ENCODE results near the gene TERT.
"Not testable (repeated sequence)": the region's sequence is repeated elsewhere in the genome, so short reads cannot be mapped to it uniquely, and the experiment has no call there.

TERT gene

DNA sequence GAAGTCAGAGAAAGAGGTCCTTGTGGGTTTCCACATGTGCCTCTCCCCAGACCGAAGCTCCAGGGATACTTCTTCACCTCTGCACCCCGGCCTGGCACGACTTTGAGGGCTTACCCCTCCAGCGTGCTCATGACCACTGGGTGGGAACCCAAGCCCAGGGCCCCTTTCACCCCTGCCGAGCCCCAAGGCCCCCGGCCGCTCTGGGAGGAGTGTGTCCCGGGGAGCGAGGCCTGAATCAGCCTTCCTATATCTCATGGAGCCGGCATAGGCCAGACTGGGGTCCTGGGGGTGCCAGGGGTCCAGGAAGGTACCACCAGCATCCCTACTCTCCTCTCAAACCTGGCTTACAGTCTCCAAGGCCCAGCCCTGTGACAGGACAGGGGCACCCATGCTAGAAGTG lies 17.1 kb downstream of the TERT start:
- DNase-seq = no peak

DNA sequence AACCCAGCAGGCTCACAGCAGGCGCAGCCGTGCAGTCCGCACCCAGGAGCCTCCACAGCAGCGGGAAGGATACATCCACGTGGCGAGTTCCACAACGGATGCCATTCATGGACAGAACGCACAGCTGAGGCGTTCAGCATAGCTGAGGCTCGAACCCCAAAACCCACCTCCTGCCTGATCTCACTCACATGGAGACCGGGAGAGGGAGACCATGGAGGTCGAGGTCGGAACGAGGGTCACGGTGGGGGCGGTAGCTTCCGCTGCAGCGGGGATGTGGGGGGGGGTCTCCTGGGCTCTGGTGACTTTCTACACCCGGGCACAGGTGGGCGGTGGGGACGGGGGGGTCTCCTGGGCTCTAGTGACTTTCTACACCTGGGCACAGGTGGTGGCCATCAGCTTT lies 17.5 kb downstream of the TERT start:
- DNase-seq = no peak

DNA sequence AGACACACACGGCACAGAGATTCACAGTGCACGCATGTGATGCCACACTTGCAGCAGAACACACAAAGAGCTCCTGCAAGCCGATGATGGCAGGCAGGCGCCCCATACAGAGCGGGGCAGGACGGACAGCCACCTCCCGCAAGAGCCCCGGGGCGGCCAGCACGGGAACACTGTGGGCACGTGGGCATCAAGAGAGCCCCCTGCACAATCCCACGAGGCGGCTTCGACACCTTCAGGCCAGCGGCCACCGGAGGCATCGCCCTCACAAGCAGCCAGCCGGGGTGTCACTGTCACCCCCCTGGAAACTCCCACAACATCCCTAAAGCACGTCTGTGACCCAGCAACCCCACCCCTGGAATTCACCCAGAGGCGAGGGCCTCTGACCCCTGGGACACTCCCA lies 17.9 kb downstream of the TERT start:
- DNase-seq = no peak

DNA sequence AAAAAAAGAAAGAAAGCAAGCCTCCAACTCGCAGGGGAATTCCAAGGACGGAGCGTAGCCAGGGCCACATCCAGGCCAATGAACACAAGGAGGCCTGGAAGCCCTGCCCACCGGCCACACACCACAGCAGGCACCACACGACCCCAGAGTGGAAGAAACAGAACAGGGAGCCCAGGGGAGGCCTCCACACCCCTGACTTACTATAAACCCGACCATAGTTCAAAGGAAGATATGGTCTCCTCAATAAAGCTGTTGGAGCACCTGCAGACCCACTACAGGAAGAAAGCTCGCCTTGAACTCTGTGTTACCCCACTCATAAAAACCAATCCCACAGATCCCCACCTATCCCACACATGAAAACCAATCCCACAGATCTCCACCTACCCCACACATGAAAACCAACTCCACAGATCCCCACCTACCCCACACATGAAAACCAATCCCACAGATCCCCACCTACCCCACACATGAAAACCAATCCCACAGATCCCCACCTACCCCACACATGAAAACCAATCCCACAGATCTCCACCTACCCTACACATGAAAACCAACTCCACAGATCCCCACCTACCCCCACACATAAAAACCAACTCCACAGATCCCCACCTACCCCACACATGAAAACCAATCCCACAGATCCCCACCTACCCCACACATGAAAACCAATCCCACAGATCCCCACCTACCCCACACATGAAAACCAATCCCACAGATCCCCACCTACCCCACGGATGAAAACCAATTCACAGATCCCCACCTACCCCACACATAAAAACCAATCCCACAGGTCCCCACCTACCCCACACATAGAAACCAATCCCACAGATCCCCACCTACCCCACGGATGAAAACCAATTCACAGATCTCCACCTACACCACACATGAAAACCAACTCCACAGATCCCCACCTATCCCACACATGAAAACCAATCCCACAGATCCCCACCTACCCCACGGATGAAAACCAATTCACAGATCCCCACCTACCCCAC lies 19.2 kb downstream of the TERT start:
- not testable (repeated sequence) for DNase-seq

DNA sequence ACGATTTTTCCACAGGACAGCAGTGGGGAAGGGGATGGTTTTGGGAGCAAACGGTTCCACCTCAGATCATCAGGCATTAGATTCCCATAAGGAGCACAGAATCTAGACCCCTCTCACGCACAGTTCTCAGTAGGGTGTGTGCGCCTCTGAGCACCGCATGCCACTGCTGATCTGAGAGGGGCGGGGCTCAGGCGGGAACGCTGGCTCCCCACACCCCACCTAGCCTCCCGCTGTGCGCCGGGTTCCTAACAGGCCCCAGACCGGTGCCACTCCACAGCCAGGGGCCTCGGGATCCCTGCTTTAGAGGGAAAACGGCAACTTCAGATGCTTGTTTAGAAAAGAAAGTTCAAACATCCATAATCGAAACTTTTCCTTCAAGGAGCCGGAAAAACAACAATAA lies 20.4 kb downstream of the TERT start:
- no peak for DNase-seq

DNA sequence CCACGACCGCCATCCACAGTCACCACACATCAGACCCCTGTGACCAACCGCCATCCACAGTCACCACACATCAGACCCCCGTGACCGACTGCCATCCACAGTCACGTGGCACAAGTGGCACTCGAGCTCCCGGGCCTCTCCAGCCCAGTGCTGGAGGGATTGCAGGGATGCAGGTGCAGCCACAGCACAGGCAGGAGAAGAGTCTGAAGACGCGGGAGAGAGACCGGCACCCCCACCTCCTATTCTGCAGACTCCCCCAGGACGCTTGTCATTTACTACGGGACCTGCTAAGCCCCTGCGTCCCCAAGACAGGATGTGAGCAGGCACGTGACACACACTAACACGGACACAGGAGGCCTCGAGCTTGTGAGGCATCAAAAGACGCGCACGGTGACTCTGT lies 21.1 kb downstream of the TERT start:
- no peak for DNase-seq

DNA sequence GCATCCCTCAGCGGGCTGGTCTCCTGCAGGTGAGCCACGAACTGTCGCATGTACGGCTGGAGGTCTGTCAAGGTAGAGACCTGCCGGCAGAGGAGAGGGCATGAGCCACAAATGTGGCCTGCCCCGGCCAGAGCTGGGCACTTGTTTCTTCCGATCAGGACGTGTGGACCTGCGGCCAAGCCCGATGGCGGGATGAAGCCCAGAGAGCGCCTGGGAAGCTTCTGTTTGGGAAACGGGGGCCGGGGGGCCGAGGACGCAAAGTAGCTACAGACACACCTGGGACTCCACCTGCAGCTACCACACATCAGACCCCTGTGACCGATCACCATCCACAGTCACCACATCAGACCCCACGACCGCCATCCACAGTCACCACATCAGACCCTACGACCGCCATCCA lies 22.7 kb downstream of the TERT start:
- no peak for DNase-seq

DNA sequence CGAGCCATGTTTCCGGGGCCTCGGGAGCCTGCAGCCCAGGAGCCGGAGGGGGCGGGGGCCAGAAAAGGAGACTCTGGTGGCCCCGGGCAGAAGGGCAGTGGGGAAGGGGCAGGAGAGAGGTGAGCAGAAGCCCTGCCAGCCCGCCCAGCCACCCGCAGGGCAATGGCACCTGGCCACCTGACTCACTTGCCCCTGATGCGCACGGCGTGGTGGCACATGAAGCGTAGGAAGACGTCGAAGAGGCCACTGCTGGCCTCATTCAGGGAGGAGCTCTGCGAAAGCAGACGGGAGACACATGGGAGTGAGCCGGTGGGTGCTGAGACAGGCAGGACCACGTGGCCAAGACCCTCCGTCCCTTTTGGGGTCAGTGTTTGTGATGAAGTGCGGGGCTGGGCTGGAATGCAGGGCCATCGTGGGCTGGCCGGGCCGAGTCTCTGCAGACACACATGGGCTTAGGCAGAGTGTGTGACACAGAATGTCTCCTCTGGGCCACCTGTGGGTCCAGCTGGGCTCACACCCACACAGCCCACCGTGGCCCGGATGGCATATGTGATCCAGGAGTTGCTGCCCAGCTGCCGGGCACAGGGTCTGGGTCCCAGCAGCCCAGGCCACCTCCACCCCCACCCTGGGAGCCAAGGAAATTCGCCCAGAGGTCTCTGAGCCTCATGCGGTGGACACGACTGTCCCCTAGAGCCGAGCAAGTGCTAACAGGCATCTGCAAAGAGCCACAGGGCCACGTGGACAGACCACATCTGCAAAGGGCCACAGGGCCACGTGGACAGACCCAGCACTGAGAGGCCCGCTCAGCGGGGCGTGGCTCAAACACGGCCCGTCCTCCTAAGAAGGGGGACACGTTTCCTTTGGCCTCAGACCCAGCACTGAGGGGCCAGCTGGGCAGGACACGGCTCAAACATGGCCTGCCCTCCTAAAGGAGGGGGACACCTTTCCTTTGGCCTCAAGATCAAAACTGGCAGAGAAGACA lies 23.6 kb downstream of the TERT start:
- no peak for DNase-seq

DNA sequence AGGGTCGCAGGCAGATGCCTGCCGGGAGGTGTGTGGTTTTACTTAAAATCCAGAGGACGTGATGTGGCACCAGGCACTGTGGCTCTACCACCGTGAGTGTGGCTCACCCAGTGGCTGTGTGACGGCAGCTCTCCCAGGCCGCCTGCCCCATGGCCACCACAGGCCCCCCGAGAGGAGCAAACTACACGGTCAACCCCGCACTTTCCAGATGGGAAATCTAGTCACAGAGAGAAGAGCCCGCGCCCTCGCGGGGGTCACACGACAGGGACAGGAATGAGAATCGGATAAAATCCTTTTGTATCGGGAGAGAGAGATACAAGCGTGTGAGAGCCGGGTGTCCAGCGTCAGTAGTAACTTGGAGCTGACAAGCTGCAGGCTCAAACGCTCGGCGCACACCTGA lies 24.4 kb downstream of the TERT start:
- no peak for DNase-seq

DNA sequence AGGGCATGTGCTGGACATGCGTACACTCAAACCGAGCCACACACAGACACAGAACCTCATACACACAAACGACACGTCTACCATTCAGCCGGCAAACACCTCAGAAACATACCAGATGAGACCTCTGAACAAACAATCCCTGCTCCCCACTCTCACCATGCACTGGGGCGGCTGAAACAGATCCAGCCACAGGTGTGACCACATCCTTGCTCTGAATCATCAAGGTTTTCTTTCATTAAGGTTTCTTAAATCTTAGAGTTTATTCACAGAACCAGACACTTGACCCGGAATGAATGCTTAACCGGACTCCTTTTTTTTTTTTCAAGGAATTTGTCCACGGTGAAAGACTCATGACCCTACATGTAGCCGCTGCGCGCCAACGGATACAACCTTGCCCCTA lies 26.2 kb downstream of the TERT start:
- no peak for DNase-seq

DNA sequence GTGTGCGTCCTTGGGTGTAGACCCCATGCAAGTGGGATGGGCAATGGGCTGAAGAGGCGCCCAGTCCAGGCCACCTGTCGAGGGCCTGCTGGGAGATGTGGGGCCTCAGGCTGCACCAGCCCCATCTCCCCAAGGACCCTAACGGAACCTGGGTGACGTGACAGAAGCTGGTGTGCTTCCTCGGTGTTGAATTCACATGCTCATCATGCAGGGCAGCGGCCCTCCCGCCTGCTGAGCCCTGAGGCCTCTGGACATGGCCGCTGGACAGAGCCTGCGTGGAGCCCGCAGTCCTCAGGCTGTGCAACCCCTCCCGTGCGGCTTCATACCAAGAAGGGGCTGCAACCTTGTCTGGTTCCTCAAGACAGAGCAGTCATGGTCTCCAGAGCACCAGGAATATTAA lies 26.8 kb downstream of the TERT start:
- DNase-seq = no peak

DNA sequence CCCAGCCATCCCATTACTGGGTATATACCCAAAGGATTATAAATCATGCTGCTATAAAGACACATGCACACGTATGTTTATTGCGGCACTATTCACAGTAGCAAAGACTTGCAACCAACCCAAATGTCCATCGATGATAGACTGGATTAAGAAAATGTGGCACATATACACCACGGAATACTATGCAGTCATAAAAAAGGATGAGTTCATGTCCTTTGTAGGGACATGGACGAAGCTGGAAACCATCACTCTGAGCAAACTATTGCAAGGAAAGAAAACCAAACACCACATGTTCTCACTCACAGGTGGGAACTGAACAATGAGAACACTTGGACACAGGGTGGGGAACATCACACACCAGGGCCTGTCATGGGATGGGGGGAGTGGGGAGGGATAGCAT lies 27.4 kb downstream of the TERT start:
- not testable (repeated sequence) for DNase-seq

DNA sequence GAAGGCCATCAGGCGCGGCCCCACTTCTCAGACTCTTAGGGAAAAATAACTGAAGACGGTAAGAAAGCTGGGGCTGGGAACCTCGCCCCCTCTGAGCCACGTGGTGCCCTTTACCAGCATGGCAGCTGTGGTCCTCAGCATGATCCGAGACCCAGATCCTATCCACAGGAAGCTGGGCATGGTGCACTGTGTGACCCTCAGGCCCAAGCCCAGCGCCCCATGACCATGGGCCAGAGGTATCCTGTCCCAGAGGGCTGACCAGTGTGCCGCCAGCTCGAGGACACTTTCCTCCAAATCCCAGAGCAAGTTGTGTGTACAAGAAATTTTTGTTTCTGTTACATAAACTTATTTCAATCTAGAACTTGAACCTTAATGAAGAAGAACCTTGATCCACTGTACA lies 28.1 kb downstream of the TERT start:
- DNase-seq = no peak

DNA sequence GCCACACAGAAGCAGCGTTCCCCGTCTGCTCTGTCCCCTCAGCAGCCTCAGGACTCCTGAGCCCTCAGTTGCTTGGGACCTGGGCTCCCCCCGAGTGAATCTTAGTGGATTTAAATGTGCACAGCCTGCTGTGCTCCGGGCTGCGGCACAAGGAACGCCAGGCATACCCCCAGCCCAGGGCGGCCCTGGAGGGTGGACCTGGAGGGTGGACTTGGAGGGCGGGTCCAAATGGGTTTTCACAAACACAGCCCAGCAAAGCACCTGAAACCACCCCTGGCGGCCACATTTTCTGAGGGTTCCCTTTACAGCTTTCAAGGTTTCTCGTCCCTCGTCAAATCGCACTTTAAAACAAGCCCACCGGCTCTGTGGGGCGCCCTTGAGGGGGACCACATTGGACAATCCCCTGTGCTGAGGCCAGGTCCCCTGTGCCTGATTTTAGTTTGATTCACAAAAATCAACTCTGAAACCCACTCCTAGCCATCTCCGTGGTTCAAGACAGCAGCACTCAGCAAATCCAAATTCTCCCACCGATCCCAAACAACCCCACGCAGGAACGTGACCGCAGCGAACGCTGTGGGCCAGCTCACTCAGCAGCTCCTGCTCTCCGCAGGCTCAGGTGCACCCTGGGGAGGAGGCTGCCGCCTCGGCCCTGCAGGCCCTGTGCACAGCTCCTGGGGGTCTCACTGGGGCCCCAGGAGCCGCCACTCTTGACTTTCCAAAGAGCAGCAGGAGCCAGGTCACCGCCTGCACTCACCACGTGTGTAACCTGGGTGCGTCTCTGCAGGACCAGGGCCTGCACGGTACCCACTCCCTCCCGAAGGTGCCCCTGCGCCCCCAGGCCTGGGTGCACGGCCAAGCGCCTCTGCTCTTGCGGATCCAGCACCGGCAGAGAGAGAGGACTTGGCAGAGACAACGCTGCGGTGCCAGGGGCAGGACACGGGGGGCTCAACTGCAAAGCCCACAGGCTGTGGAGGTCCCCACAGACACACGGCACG lies 29.1 kb downstream of the TERT start:
- no peak for DNase-seq

DNA sequence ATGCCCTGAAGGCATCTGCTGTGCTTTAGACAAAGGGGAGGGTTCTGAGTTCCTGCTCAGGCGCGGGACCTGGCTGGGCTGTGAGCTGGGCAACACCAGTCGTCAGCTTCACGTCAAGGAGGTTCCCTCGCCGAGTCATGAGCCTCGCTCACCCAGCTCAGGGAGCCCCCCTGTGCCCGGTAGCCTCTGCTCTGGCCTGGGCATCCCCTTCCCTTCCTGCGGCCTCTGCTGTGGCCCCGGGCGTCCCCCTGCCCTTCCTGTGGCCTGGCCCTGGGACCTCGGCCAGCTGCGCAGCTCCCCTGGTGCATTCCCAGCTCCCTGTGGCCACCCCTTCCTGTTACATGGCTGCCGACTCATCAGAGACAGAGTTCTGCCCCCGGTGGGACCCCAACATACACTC lies 29.8 kb downstream of the TERT start:
- DNase-seq = no peak

DNA sequence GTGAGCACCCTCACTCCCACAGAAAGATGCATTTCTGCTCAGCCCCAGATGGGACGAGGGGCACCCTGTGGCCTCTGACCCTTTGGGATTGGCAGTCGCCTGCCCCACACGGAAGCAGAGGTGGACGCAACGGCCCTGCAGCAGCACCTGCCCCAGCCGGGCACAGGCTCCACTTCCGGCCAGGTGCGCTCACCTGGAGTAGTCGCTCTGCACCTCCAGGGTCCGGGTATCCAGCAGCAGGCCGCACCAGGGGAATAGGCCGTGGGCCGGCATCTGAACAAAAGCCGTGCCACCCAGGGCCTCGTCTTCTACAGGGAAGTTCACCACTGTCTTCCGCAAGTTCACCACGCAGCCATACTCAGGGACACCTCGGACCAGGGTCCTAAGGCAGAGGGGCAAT lies 30.7 kb downstream of the TERT start:
- DNase-seq = no peak

DNA sequence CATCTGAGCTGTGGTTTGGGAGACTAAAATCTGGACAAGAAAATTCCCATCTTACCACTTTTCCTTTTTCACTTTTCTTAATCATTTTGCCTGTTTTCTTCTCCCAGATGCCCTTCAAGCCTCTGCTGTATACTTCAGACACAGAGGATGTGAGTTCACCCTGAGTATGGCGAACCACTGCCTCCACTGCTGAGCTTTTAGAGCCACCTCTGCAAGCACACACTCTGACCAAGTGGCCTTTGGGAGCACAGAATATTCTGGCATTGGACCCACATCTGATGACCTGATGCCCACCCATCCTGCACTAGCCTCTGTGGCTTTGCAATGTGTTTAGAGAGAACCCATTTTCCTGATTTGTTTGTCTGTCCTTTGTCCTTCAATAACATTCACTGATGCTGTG lies 32.5 kb downstream of the TERT start:
- no peak for DNase-seq

DNA sequence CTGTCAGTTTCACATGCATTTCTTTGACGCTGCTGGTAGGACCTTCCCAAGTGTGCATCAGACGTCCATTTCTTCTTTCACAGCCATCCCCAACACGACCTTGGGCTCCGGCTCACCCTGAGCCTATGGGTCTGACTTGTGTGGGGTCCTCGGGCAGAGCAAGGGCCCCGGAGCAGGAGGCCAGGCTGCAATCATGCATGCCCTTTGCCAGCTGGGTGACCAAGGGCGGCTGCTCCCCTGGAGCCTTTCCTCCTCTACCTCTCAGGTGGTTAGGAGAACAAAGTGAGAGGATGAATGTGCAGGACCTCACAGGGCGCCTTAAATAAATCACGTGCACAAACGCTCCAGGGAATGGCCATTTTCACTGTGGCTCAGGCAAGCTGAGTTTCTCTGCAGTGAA lies 33.2 kb downstream of the TERT start:
- DNase-seq = no peak

DNA sequence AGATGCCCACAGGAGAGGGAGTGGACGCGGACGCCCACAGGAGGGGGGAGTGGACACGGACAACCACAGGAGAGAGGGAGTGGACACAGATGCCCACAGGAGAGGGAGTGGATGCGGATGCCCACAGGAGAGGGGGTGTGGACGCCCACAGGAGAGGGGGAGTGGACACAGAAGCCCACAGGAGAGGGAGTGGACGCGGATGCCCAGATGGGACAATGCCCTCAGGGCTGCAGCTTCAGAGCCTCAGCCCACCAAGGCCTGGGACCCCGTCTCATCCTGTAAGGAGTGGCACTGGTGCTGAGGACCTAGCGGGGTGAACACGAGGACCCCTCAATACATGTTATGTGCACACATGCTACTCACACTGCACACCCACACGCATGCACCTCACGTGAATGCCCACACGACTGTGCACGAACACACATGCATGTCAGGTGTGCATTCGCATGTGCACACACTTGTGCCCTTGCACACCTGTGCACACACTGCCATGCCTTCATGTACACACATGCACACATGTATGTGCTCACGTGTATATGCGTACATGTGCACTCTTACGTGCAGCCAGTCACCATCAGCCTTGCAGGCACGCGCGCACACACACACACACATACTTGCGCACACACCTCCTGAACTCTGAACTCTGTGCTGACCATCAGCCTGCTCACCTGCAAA lies 34.9 kb downstream of the TERT start:
- no peak for DNase-seq

DNA sequence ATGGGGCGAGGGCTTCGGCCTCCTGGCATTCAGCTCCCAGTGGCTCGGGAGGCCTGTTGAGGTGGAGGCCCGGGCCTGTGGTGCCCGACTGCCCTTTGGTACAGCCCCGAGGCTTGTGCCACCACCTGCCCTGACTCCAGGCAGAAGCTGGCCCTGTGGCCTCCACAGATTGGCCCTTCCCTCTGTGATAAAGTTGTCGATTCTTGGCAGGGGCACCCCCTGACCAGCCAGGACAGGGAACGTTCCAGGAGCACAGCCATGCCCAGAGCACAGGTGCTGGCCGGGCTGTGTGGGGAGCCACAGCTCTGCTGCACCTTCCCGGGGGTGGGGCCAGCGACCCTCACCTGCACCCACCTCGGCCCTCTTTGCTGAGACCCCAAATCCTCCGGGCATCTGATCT lies 37.0 kb downstream of the TERT start:
- no peak for DNase-seq

DNA sequence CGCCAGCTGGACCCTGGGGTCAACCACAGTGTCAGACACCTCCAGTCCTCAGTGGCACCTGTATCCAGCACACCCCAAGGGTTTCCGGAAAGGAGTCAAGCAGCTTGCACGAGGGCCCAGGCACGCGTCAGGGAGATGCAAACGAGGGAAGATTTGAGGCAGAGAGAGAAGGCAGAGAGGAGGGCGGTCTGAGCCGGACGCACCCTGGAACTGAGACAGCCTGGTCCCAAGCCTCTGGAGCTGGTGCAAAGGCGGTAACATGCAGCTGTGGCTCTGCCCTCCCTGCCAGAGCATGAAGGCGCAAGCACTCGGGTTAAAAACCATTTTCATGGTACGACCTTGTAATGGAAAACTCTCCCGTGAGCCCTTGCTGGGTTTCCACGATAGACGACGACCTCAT lies 37.5 kb downstream of the TERT start:
- no peak for DNase-seq

DNA sequence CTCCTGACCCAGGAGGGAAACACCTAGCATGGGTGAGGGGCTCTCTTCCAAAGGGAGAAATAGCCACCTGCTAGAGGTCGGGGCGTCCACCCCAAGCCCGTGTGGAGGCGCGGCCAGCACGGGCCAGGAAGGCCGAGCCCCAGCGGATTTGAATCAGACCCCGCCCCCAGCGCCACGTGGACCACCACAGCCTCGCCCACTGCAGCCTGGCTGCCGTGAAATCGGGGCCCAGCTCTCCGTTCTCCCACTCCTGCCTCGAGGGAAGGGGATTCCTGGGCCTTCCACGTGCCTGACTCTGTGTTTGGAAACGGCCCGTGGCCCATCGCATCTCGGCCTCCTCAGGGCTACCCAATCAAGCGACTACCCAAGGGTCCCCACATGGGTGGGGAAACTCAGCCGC lies 38.1 kb downstream of the TERT start:
- DNase-seq = no peak

All from activated naive CD4-positive, alpha-beta T cell treated with anti-CD3 and anti-CD28 coated beads, Interleukin-2, amount 50 U/mL, for 16 hours (primary cell).